Parathyroid adenoma (tissue), 2 donors: ENCODE data around the gene TMEM41B.

ENCODE experiments used
- H2AFZ ChIP-seq: fragments of 300-600 bp; sonication (generic); one replicate; pipeline ENCODE4 v1.7.0; 2017; ENCODE audit warnings: antibody characterized with exemption, mild to moderate bottlenecking
- H3K27ac ChIP-seq: fragments of 300-600 bp; sonication (generic); one replicate; pipeline ENCODE4 v1.7.0; 2017
- H3K27me3 ChIP-seq: fragments of 300-600 bp; sonication (generic); one replicate; pipeline ENCODE4 v1.7.0; 2017; ENCODE audit warnings: low read length; ENCODE audit not compliant: control insufficient read depth, insufficient read depth
- H3K36me3 ChIP-seq: fragments of 300-600 bp; sonication (generic); one replicate; pipeline ENCODE4 v1.7.0; 2017; ENCODE audit warnings: low read length; ENCODE audit not compliant: control insufficient read depth, insufficient read depth
- H3K4me1 ChIP-seq: fragments of 300-600 bp; sonication (generic); one replicate; pipeline ENCODE4 v1.7.0; 2017; ENCODE audit warnings: control low read depth
- H3K4me2 ChIP-seq: fragments of 300-600 bp; sonication (generic); one replicate; pipeline ENCODE4 v1.7.0; 2017; ENCODE audit warnings: low read length
- H3K4me3 ChIP-seq: fragments of 300-600 bp; sonication (generic); one replicate; pipeline ENCODE4 v1.7.0; 2017; ENCODE audit warnings: low read depth, low read length
- H3K79me2 ChIP-seq: fragments of 300-600 bp; sonication (generic); one replicate; pipeline ENCODE4 v1.7.0; 2017; ENCODE audit warnings: control low read depth
- H3K9ac ChIP-seq: fragments of 300-600 bp; sonication (generic); one replicate; pipeline ENCODE4 v1.7.0; 2017; ENCODE audit warnings: mild to moderate bottlenecking
- H3K9me3 ChIP-seq: fragments of 300-600 bp; sonication (generic); one replicate; pipeline ENCODE4 v1.7.0; 2017; ENCODE audit warnings: low read length; ENCODE audit not compliant: control insufficient read depth
- TF ChIP-seq, protein P1 (sequence below): fragments of 300-600 bp; sonication (generic); IDR thresholded peaks from one replicate; pipeline ENCODE4 v1.7.0; 2017; ENCODE audit warnings: antibody characterized with exemption, mild to moderate bottlenecking
- donor health status: primary hyperparathyroidism.

The TMEM41B gene

DNA sequence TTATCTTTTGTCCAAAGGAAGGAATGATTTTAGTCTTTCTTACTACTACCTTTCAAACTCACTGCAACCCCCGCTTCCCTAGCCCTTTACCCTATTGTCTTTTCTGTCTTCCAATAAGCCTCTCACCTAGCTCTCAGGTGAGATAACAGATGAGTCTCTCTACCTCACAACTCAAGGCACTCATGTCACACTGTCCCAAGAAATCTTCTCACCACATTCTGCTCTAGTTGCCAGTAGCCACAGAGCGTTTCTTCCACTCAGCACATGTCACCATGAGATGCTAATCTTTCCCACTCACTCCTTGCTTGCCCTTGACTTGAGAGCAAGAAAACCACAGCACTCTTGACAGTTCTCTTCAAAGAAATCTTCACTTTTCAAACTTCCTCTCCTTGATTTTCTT, 32.7 kb upstream of the TMEM41B start:
- no peaks in the 10 kb centered on the region for H3K79me2 ChIP-seq
- H3K27me3 ChIP-seq = no peaks in the 10 kb centered on the region
- no peaks in the 10 kb centered on the region for H3K9me3 ChIP-seq
- H3K9ac ChIP-seq = no peak overlapping the region
- H3K36me3 ChIP-seq = no peaks in the 10 kb centered on the region
- H3K4me3 ChIP-seq = no peak overlapping the region
- H3K4me1 ChIP-seq = no peaks in the 10 kb centered on the region
- no peak overlapping the region for H3K27ac ChIP-seq
- no peak overlapping the region for H2AFZ ChIP-seq
- TF ChIP-seq, protein P1, sequence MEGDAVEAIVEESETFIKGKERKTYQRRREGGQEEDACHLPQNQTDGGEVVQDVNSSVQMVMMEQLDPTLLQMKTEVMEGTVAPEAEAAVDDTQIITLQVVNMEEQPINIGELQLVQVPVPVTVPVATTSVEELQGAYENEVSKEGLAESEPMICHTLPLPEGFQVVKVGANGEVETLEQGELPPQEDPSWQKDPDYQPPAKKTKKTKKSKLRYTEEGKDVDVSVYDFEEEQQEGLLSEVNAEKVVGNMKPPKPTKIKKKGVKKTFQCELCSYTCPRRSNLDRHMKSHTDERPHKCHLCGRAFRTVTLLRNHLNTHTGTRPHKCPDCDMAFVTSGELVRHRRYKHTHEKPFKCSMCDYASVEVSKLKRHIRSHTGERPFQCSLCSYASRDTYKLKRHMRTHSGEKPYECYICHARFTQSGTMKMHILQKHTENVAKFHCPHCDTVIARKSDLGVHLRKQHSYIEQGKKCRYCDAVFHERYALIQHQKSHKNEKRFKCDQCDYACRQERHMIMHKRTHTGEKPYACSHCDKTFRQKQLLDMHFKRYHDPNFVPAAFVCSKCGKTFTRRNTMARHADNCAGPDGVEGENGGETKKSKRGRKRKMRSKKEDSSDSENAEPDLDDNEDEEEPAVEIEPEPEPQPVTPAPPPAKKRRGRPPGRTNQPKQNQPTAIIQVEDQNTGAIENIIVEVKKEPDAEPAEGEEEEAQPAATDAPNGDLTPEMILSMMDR = no peak
- H3K4me2 ChIP-seq = no peak overlapping the region

DNA sequence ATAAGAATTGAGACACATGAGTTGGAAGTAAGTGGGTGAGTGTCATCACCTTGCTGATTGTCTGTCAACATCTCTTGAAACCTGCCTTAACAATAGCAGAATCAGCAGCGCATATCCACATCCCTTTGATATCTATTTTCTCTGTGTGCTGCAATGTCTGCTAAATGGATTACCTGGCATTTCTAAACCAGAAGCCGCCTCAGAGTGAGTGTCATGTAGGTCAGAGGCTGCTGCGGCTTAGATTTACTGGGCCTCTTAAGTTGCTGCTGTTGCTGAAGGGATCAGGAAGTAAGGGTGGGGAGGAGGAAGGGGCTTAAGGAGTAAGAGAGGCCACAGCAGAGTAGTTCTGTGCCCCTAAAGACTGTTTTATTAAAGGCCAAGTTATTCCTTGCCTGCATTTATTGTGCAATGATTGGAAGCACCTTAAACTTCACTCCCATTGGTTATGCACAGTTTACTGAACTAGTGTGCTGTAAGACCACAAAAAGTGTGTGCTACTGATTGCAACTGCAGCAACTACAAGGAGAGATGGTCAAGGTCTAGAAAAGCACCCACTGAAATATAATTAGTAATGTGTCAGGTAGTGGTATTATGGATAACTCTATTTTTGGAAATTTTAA, 29.8 kb upstream of the TMEM41B start:
- Histone ChIP-seq H3K27me3 (no peaks in the 10 kb centered on the region), H3K4me2 (no peak overlapping the region), H3K4me1 (no peaks in the 10 kb centered on the region), H3K9ac (no peak overlapping the region), H3K36me3 (no peaks in the 10 kb centered on the region), H3K9me3 (no peaks in the 10 kb centered on the region), H3K27ac (no peak overlapping the region), H2AFZ (peak overlapping the region; percentile 61), H3K4me3 (no peak overlapping the region), H3K79me2 (no peaks in the 10 kb centered on the region)
- TF ChIP-seq, protein P1 = no peak

DNA sequence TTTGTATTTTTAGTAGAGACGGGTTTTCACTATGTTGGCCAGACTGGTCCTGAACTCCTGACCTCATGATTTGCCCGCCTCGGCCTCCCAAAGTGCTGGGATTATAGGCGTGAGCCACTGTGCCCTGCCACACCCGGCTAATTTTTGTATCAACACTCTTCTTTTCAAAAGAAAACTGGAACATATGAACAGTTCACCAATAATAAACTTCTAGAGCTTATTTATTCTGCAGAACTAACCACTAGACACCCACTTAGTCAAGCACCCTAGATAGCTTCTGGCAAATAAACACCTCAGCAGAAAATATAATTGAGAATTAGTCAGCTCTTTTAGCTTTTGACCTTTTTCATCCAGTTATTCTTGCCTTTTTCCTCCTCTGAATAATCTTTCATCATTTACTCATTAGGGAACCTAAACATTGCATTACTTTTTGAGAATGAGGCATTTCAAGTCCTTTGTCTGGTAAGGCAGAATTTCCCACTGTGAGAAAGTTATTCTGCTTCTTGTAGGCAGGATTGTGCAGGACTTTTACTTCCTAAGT, 27.3 kb upstream of the TMEM41B start:
- Histone ChIP-seq H2AFZ (no peak overlapping the region), H3K9me3 (no peaks in the 10 kb centered on the region), H3K27me3 (no peaks in the 10 kb centered on the region), H3K4me1 (no peaks in the 10 kb centered on the region), H3K27ac (no peak overlapping the region), H3K36me3 (no peaks in the 10 kb centered on the region), H3K79me2 (no peaks in the 10 kb centered on the region), H3K9ac (no peak overlapping the region), H3K4me2 (no peak overlapping the region), H3K4me3 (no peak overlapping the region)
- TF ChIP-seq, protein P1 = no peak

DNA sequence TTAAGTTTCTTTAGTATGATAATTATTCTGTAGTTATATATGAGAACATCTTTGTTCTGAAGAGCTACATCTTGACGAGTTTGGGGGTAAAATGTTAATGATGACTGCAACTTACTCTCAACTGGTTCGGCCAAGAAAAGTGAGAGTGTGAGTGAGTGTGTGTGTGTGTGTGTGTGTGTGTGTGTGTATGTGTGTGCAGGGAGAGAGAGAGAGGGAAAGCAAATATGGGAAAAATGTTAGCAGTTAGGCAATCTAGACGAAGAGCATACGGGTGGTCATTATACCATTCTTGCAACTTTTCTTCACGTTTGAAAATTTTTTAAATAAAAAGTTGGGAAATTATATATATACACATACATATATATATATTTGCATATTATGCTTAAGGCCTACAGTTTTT, 18.3 kb upstream of the TMEM41B start:
- Histone ChIP-seq H3K27me3 (no peaks in the 10 kb centered on the region), H3K4me2 (no peak overlapping the region), H3K27ac (no peak overlapping the region), H3K4me1 (no peaks in the 10 kb centered on the region), H2AFZ (no peak overlapping the region), H3K9me3 (no peaks in the 10 kb centered on the region), H3K79me2 (no peaks in the 10 kb centered on the region), H3K36me3 (no peaks in the 10 kb centered on the region), H3K9ac (no peak overlapping the region), H3K4me3 (no peak overlapping the region)
- TF ChIP-seq, protein P1 = no peak
